GM18517 (cell line): ENCODE results near the gene SLC12A3.

Experiments
- ATAC-seq: cut with Tn5 transposase; IDR thresholded peaks from one replicate; pipeline ENCODE4 v1.9.1; 2021; ENCODE audit warnings: mild to moderate bottlenecking, moderate library complexity; ENCODE audit not compliant: unreplicated experiment

Gene SLC12A3

GRCh38 chr16:56848029-56848936 is 16.7 kb upstream of the SLC12A3 start:
- no peak for ATAC-seq

GRCh38 chr16:56848955-56849689 is 15.9 kb upstream of the SLC12A3 start:
- ATAC-seq: no peak

GRCh38 chr16:56849690-56850680 is 15.0 kb upstream of the SLC12A3 start:
- no peak for ATAC-seq

- ATAC-seq: no peak
Observed at GRCh38 chr16:56851671-56852400, 13.2 kb upstream of the SLC12A3 start.

- ATAC-seq: no peak
Observed at GRCh38 chr16:56852401-56852730, 12.6 kb upstream of the SLC12A3 start.

- no peak for ATAC-seq
Observed at GRCh38 chr16:56852968-56853367, 12.0 kb upstream of the SLC12A3 start.

GRCh38 chr16:56855201-56855600 is 9.8 kb upstream of the SLC12A3 start:
- ATAC-seq: no peak

GRCh38 chr16:56855946-56856345 is 9.1 kb upstream of the SLC12A3 start:
- ATAC-seq: no peak

GRCh38 chr16:56856876-56857447 is 8.0 kb upstream of the SLC12A3 start:
- ATAC-seq: no peak

GRCh38 chr16:56858374-56858773 is 6.6 kb upstream of the SLC12A3 start:
- ATAC-seq: no peak

GRCh38 chr16:56859636-56860035 is 5.4 kb upstream of the SLC12A3 start:
- no peak for ATAC-seq

GRCh38 chr16:56860226-56861020 is 4.6 kb upstream of the SLC12A3 start:
- ATAC-seq: peak; percentile 92

- no peak for ATAC-seq
Observed at GRCh38 chr16:56861092-56861610, 3.9 kb upstream of the SLC12A3 start.

GRCh38 chr16:56861756-56862155 is 3.3 kb upstream of the SLC12A3 start:
- no peak for ATAC-seq

GRCh38 chr16:56862776-56863175 is 2.2 kb upstream of the SLC12A3 start:
- no peak for ATAC-seq

GRCh38 chr16:56865394-56866062 is 521 bp downstream of the SLC12A3 start:
- no peak for ATAC-seq

GRCh38 chr16:56866955-56867830 is 2.2 kb downstream of the SLC12A3 start:
- ATAC-seq: no peak
